GM23338 (cell line): ENCODE results near the gene SEMA5A.

Source experiments
- CREB1 ChIP-seq: fragments of 250-450 bp; sonication (Bioruptor Pico); IDR thresholded peaks from 2 replicates; pipeline ENCODE4 v1.5.0; 2020; ENCODE audit warnings: low read depth, mild to moderate bottlenecking, moderate library complexity
- ETS1 ChIP-seq: IDR thresholded peaks from 2 replicates; pipeline ENCODE4 v1.6.1; 2016; ENCODE audit warnings: antibody characterized with exemption
- EZH2 ChIP-seq: fragments of 200-600 bp; sonication (generic); IDR thresholded peaks from one replicate; pipeline ENCODE4 v1.8.0; 2017; ENCODE audit warnings: antibody characterized with exemption, mild to moderate bottlenecking, low read depth; ENCODE audit not compliant: unreplicated experiment
- EZH2phosphoT487 ChIP-seq: fragments of 200-600 bp; sonication (generic); IDR thresholded peaks from one replicate; pipeline ENCODE4 v1.8.1; 2018; ENCODE audit warnings: antibody characterized with exemption; ENCODE audit not compliant: unreplicated experiment
- JUNB ChIP-seq: IDR thresholded peaks from one replicate; pipeline ENCODE4 v1.6.1; 2016; ENCODE audit warnings: antibody characterized with exemption; ENCODE audit not compliant: unreplicated experiment
- NANOG ChIP-seq: IDR thresholded peaks from 2 replicates; pipeline ENCODE4 v1.6.1; 2016; ENCODE audit warnings: antibody characterized with exemption, borderline replicate concordance
- POLR2AphosphoS5 ChIP-seq: IDR thresholded peaks from 2 replicates; pipeline ENCODE4 v1.6.1; 2016; ENCODE audit warnings: antibody characterized with exemption, low read depth
- REST ChIP-seq: IDR thresholded peaks from one replicate; pipeline ENCODE4 v1.6.1; 2018; ENCODE audit warnings: antibody characterized with exemption; ENCODE audit not compliant: unreplicated experiment
- ZNF331 ChIP-seq: fragments of 250-450 bp; sonication (Bioruptor Pico); IDR thresholded peaks from 2 replicates; pipeline ENCODE4 v1.5.0; 2020; ENCODE audit warnings: low read depth, mild to moderate bottlenecking, moderate library complexity
- TF ChIP-seq, protein P1 (sequence below), 2 experiments: fragments of 200-600 bp in 1 of 2; sonication (generic) in 1 of 2; conservative IDR thresholded peaks; 2 replicates each; pipeline versions ENCODE4 v1.5.1 to v1.6.1; 2016 to 2017; ENCODE audit warnings: antibody characterized with exemption in 2 of 2, low read depth in 2 of 2, mild to moderate bottlenecking in 2 of 2, moderate library complexity in 1 of 2
- TF ChIP-seq, protein P2 (sequence below): fragments of 250-450 bp; sonication (Bioruptor Pico); IDR thresholded peaks from 2 replicates; pipeline ENCODE4 v1.5.0; 2020; ENCODE audit warnings: mild to moderate bottlenecking, moderate library complexity

DNA sequence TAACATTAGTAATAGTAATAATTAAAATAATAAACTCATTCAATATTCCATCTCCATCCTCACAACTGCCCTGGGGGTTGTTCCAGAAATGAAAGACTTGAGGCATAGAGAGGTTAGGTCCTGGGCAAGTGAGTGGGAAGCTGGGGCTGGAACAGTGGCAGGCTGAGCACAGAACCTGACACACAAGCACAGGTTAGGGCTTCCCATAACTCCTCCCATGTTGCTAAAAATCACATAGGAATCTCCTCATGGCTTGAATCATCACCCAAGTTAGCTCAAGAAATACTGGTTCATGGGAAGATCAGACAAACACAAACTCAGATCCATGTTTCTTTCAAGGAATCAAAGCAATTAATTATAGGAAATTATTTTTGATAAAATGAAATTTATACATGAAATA is 487.7 kb downstream of the SEMA5A start:
- no peak for TF ChIP-seq POLR2AphosphoS5
- TF ChIP-seq, protein P1, sequence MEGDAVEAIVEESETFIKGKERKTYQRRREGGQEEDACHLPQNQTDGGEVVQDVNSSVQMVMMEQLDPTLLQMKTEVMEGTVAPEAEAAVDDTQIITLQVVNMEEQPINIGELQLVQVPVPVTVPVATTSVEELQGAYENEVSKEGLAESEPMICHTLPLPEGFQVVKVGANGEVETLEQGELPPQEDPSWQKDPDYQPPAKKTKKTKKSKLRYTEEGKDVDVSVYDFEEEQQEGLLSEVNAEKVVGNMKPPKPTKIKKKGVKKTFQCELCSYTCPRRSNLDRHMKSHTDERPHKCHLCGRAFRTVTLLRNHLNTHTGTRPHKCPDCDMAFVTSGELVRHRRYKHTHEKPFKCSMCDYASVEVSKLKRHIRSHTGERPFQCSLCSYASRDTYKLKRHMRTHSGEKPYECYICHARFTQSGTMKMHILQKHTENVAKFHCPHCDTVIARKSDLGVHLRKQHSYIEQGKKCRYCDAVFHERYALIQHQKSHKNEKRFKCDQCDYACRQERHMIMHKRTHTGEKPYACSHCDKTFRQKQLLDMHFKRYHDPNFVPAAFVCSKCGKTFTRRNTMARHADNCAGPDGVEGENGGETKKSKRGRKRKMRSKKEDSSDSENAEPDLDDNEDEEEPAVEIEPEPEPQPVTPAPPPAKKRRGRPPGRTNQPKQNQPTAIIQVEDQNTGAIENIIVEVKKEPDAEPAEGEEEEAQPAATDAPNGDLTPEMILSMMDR (conservative IDR thresholded peaks at IDR 0.05; ENCODE audit: low read depth in 2 of 2): no peak
- TF ChIP-seq EZH2: no peak
- TF ChIP-seq REST: no peak
- no peak for TF ChIP-seq ETS1
- no peak for TF ChIP-seq EZH2phosphoT487
- TF ChIP-seq NANOG: no peak
- TF ChIP-seq ZNF331 (CRISPR knock-in tag): no peak
- no peak for TF ChIP-seq JUNB
- TF ChIP-seq CREB1: no peak
- TF ChIP-seq, protein P2, sequence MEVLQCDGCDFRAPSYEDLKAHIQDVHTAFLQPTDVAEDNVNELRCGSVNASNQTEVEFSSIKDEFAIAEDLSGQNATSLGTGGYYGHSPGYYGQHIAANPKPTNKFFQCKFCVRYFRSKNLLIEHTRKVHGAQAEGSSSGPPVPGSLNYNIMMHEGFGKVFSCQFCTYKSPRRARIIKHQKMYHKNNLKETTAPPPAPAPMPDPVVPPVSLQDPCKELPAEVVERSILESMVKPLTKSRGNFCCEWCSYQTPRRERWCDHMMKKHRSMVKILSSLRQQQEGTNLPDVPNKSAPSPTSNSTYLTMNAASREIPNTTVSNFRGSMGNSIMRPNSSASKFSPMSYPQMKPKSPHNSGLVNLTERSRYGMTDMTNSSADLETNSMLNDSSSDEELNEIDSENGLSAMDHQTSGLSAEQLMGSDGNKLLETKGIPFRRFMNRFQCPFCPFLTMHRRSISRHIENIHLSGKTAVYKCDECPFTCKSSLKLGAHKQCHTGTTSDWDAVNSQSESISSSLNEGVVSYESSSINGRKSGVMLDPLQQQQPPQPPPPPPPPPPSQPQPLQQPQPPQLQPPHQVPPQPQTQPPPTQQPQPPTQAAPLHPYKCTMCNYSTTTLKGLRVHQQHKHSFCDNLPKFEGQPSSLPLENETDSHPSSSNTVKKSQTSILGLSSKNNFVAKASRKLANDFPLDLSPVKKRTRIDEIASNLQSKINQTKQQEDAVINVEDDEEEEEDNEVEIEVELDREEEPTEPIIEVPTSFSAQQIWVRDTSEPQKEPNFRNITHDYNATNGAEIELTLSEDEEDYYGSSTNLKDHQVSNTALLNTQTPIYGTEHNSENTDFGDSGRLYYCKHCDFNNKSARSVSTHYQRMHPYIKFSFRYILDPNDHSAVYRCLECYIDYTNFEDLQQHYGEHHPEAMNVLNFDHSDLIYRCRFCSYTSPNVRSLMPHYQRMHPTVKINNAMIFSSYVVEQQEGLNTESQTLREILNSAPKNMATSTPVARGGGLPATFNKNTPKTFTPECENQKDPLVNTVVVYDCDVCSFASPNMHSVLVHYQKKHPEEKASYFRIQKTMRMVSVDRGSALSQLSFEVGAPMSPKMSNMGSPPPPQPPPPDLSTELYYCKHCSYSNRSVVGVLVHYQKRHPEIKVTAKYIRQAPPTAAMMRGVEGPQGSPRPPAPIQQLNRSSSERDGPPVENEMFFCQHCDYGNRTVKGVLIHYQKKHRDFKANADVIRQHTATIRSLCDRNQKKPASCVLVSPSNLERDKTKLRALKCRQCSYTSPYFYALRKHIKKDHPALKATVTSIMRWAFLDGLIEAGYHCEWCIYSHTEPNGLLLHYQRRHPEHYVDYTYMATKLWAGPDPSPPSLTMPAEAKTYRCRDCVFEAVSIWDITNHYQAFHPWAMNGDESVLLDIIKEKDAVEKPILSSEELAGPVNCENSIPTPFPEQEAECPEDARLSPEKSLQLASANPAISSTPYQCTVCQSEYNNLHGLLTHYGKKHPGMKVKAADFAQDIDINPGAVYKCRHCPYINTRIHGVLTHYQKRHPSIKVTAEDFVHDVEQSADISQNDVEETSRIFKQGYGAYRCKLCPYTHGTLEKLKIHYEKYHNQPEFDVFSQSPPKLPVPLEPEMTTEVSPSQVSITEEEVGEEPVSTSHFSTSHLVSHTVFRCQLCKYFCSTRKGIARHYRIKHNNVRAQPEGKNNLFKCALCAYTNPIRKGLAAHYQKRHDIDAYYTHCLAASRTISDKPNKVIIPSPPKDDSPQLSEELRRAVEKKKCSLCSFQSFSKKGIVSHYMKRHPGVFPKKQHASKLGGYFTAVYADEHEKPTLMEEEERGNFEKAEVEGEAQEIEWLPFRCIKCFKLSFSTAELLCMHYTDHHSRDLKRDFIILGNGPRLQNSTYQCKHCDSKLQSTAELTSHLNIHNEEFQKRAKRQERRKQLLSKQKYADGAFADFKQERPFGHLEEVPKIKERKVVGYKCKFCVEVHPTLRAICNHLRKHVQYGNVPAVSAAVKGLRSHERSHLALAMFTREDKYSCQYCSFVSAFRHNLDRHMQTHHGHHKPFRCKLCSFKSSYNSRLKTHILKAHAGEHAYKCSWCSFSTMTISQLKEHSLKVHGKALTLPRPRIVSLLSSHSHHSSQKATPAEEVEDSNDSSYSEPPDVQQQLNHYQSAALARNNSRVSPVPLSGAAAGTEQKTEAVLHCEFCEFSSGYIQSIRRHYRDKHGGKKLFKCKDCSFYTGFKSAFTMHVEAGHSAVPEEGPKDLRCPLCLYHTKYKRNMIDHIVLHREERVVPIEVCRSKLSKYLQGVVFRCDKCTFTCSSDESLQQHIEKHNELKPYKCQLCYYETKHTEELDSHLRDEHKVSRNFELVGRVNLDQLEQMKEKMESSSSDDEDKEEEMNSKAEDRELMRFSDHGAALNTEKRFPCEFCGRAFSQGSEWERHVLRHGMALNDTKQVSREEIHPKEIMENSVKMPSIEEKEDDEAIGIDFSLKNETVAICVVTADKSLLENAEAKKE: no peak
